MM.1S (cell line): ENCODE results near the gene TIE1.

Experiments
- DNase-seq: peaks from one replicate; pipeline ENCODE4 v3.0.0-alpha.2; 2015
- H2AFZ ChIP-seq: fragments of 300-600 bp; sonication (generic); 2 replicates; pipeline ENCODE4 v1.6.0; 2016; ENCODE audit warnings: antibody characterized with exemption, low read length
- H3F3A ChIP-seq: fragments of 300-600 bp; sonication (generic); 2 replicates; pipeline ENCODE4 v1.6.1; 2016; ENCODE audit warnings: mild to moderate bottlenecking, antibody characterized with exemption, low read length, moderate library complexity, mixed read lengths; ENCODE audit not compliant: insufficient read depth
- H3K27ac ChIP-seq: fragments of 300-600 bp; sonication (generic); 2 replicates; pipeline ENCODE4 v1.5.1; 2016; ENCODE audit warnings: mild to moderate bottlenecking, low read length
- H3K27me3 ChIP-seq: fragments of 300-600 bp; sonication (generic); replicated peaks from 2 replicates; pipeline ENCODE4 v1.6.0; 2016; ENCODE audit warnings: low read length; ENCODE audit not compliant: insufficient read depth
- H3K36me3 ChIP-seq: fragments of 300-600 bp; sonication (generic); replicated peaks from 2 replicates; pipeline ENCODE4 v1.6.1; 2016; ENCODE audit warnings: mild to moderate bottlenecking, low read length, mixed read lengths; ENCODE audit not compliant: insufficient read depth
- H3K4me1 ChIP-seq: fragments of 300-600 bp; sonication (generic); 2 replicates; pipeline ENCODE4 v1.6.1; 2016; ENCODE audit warnings: low read length, mixed read lengths
- H3K4me2 ChIP-seq: fragments of 300-600 bp; sonication (generic); 2 replicates; pipeline ENCODE4 v1.6.0; 2016; ENCODE audit warnings: low read depth, low read length
- H3K4me3 ChIP-seq: fragments of 300-600 bp; sonication (generic); 2 replicates; pipeline ENCODE4 v1.5.1; 2016; ENCODE audit warnings: low read length, mixed read lengths
- H3K79me2 ChIP-seq: fragments of 300-600 bp; sonication (generic); 2 replicates; pipeline ENCODE4 v1.6.1; 2016; ENCODE audit warnings: mixed run types, low read length, mixed read lengths
- H3K9ac ChIP-seq: fragments of 300-600 bp; sonication (generic); 2 replicates; pipeline ENCODE4 v1.6.1; 2016; ENCODE audit warnings: low read length, mixed read lengths
- H3K9me2 ChIP-seq: fragments of 300-600 bp; sonication (generic); replicated peaks from 2 replicates; pipeline ENCODE4 v1.6.1; 2016; ENCODE audit warnings: mild to moderate bottlenecking, low read length, mixed read lengths; ENCODE audit not compliant: insufficient read depth
- H3K9me3 ChIP-seq: fragments of 300-600 bp; sonication (generic); replicated peaks from 2 replicates; pipeline ENCODE4 v1.6.1; 2016; ENCODE audit warnings: mild to moderate bottlenecking, low read length, mixed read lengths; ENCODE audit not compliant: insufficient read depth
- H4K20me1 ChIP-seq: fragments of 300-600 bp; sonication (generic); 2 replicates; pipeline ENCODE4 v1.6.1; 2016; ENCODE audit warnings: mild to moderate bottlenecking, low read length, moderate library complexity, mixed read lengths; ENCODE audit not compliant: insufficient read depth
- CTCF ChIP-seq: fragments of 300-600 bp; sonication (generic); IDR thresholded peaks from 2 replicates; pipeline ENCODE4 v1.5.1; 2016; ENCODE audit warnings: antibody characterized with exemption, low read length, mixed read lengths
- EZH2 ChIP-seq: fragments of 300-600 bp; sonication (generic); optimal IDR thresholded peaks from 2 replicates; pipeline ENCODE3; 2017; ENCODE audit warnings: low read depth, mild to moderate bottlenecking, antibody characterized with exemption, low read length, mixed read lengths
- EZH2phosphoT487 ChIP-seq: fragments of 300-600 bp; sonication (generic); IDR thresholded peaks from 2 replicates; pipeline ENCODE4 v1.6.1; 2018; ENCODE audit warnings: antibody characterized with exemption, low read length

The TIE1 gene

GRCh38 chr1:43300378-43301094 is at the start of gene TIE1:
Gene TIE1, plus strand, starts transcription at chr1:43300982. Its CDS starts 90 bp downstream, at chr1:43301072.
- Histone ChIP-seq H3K9me2 (no peaks in the 10 kb centered on the region), H3K4me2 (no peak within 1 kb of the TSS), H3K9ac (no peak within 1 kb of the TSS), H3K36me3 (no peaks in the 10 kb centered on the region), H3K9me3 (no peaks in the 10 kb centered on the region), H3K4me1 (no peaks in the 10 kb centered on the region), H3K27me3 (0 out of 2 replicates have a peak, but pooled peaks cover 4% of the 10 kb centered on the region), H3K79me2 (no peaks in the 10 kb centered on the region), H3K27ac (no peak within 1 kb of the TSS), H3K4me3 (no peak within 1 kb of the TSS), H4K20me1 (no peaks in the 10 kb centered on the region), H2AFZ (no peak within 1 kb of the TSS), H3F3A (0 out of 2 replicates have a peak, but pooled peaks cover under 1% of the 10 kb centered on the region)
- TF ChIP-seq CTCF = no peak
- no peak for TF ChIP-seq EZH2
- DNase-seq = no peak

GRCh38 chr1:43251024-43251423 is 49.8 kb upstream of the TIE1 start:
- no peaks in the 10 kb centered on the region for H3K79me2 ChIP-seq
- H3K4me3 ChIP-seq = no peak overlapping the region
- no peaks in the 10 kb centered on the region for H3K27me3 ChIP-seq
- no peak overlapping the region for H2AFZ ChIP-seq
- no peaks in the 10 kb centered on the region for H3K9me2 ChIP-seq
- H3K9ac ChIP-seq = no peak overlapping the region
- H3K9me3 ChIP-seq = no peaks in the 10 kb centered on the region
- no peaks in the 10 kb centered on the region for H4K20me1 ChIP-seq
- DNase-seq = no peak
- no peak overlapping the region for H3K4me2 ChIP-seq
- no peaks in the 10 kb centered on the region for H3K4me1 ChIP-seq
- no peak overlapping the region for H3K27ac ChIP-seq
- no peaks in the 10 kb centered on the region for H3K36me3 ChIP-seq
- no peaks in the 10 kb centered on the region for H3F3A ChIP-seq
- TF ChIP-seq EZH2 (no peak), CTCF (no peak), EZH2phosphoT487 (no peak)

GRCh38 chr1:43252225-43252624 is 48.6 kb upstream of the TIE1 start:
- no peak for TF ChIP-seq EZH2phosphoT487
- no peak for TF ChIP-seq EZH2
- TF ChIP-seq CTCF = no peak
- no peak for DNase-seq
- no peak overlapping the region for H3K4me3 ChIP-seq
- no peaks in the 10 kb centered on the region for H3K9me2 ChIP-seq
- no peaks in the 10 kb centered on the region for H3K36me3 ChIP-seq
- H3K4me2 ChIP-seq = no peak overlapping the region
- no peaks in the 10 kb centered on the region for H3K27me3 ChIP-seq
- no peaks in the 10 kb centered on the region for H3K9me3 ChIP-seq
- H4K20me1 ChIP-seq = no peaks in the 10 kb centered on the region
- no peak overlapping the region for H3K27ac ChIP-seq
- H3K4me1 ChIP-seq = no peaks in the 10 kb centered on the region
- no peak overlapping the region for H2AFZ ChIP-seq
- no peaks in the 10 kb centered on the region for H3K79me2 ChIP-seq
- no peak overlapping the region for H3K9ac ChIP-seq
- H3F3A ChIP-seq = no peaks in the 10 kb centered on the region
